Adrenal gland (tissue), 5 donors: ENCODE results near the gene NRARP.

Experiments
- POLR2A ChIP-seq, 2 donors: fragments of 450-650 bp; IDR thresholded peaks; one replicate each; pipeline ENCODE4 v1.6.1; 2017; ENCODE audit warnings: antibody characterized with exemption in 2 of 2, mild to moderate bottlenecking in 2 of 2, moderate library complexity in 1 of 2
- TF ChIP-seq, protein P1 (sequence below), 6 experiments: fragments of 450-650 bp in 4 of 6; fragments of 200-600 bp in 2 of 6; sonication (generic) in 1 of 6; IDR thresholded peaks; 1 replicate in 5 of 6; 2 replicates in 1 of 6; pipeline versions ENCODE4 v1.5.1 to v1.8.0; 2016 to 2021; ENCODE audit warnings: antibody characterized with exemption in 6 of 6, mild to moderate bottlenecking in 2 of 6, moderate library complexity in 1 of 6
- donor health status: DM: no; HTN: no; CAD: no.

GRCh38 chr9:137309368-137310188 is 7.5 kb upstream of the NRARP start:
- TF ChIP-seq, protein P1, sequence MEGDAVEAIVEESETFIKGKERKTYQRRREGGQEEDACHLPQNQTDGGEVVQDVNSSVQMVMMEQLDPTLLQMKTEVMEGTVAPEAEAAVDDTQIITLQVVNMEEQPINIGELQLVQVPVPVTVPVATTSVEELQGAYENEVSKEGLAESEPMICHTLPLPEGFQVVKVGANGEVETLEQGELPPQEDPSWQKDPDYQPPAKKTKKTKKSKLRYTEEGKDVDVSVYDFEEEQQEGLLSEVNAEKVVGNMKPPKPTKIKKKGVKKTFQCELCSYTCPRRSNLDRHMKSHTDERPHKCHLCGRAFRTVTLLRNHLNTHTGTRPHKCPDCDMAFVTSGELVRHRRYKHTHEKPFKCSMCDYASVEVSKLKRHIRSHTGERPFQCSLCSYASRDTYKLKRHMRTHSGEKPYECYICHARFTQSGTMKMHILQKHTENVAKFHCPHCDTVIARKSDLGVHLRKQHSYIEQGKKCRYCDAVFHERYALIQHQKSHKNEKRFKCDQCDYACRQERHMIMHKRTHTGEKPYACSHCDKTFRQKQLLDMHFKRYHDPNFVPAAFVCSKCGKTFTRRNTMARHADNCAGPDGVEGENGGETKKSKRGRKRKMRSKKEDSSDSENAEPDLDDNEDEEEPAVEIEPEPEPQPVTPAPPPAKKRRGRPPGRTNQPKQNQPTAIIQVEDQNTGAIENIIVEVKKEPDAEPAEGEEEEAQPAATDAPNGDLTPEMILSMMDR (IDR thresholded peaks at IDR 0.05), result no peak
- TF ChIP-seq POLR2A (IDR thresholded peaks at IDR 0.05), result no peak
